HEK293 (cell line): ENCODE data around the gene COX7A2.

Source experiments
- ATF2 ChIP-seq: fragments of 450-650 bp; formaldehyde crosslinking; IDR thresholded peaks from 2 replicates; pipeline ENCODE4 v1.5.1; 2016; ENCODE audit warnings: missing biosample characterization, missing genetic modification characterization, low read depth
- CTCF ChIP-seq: fragments of 450-650 bp; formaldehyde crosslinking; IDR thresholded peaks from 2 replicates; pipeline ENCODE4 v1.5.1; 2016; ENCODE audit warnings: missing biosample characterization, missing genetic modification characterization
- KLF10 ChIP-seq: fragments of 450-650 bp; IDR thresholded peaks from 2 replicates; pipeline ENCODE4 v1.5.1; 2018; ENCODE audit warnings: missing biosample characterization, mild to moderate bottlenecking, missing genetic modification characterization
- KLF17 ChIP-seq: fragments of 450-650 bp; formaldehyde crosslinking; IDR thresholded peaks from 2 replicates; pipeline ENCODE4 v1.5.1; 2016; ENCODE audit warnings: missing biosample characterization, missing genetic modification characterization
- ZFHX2 ChIP-seq: fragments of 450-650 bp; formaldehyde crosslinking; conservative IDR thresholded peaks from 2 replicates; pipeline ENCODE4 v1.5.1; 2016; ENCODE audit warnings: missing biosample characterization, missing genetic modification characterization
- ZIC2 ChIP-seq: fragments of 450-650 bp; formaldehyde crosslinking; IDR thresholded peaks from 2 replicates; pipeline ENCODE4 v1.5.1; 2016; ENCODE audit warnings: missing biosample characterization, missing genetic modification characterization
- ZNF146 ChIP-seq: fragments of 450-650 bp; formaldehyde crosslinking; IDR thresholded peaks from 2 replicates; pipeline ENCODE4 v1.5.1; 2016; ENCODE audit warnings: missing biosample characterization, missing genetic modification characterization
- ZNF148 ChIP-seq: fragments of 450-650 bp; formaldehyde crosslinking; IDR thresholded peaks from 2 replicates; pipeline ENCODE4 v1.5.0; 2017; ENCODE audit warnings: missing biosample characterization, missing genetic modification characterization, borderline replicate concordance
- ZNF157 ChIP-seq: fragments of 450-650 bp; formaldehyde crosslinking; IDR thresholded peaks from 2 replicates; pipeline ENCODE4 v1.5.1; 2016; ENCODE audit warnings: missing biosample characterization, missing genetic modification characterization
- ZNF184 ChIP-seq: fragments of 450-650 bp; IDR thresholded peaks from 2 replicates; pipeline ENCODE4 v1.5.1; 2018; ENCODE audit warnings: missing biosample characterization, mild to moderate bottlenecking, missing genetic modification characterization
- ZNF2 ChIP-seq: fragments of 450-650 bp; formaldehyde crosslinking; IDR thresholded peaks from 2 replicates; pipeline ENCODE4 v1.5.1; 2016; ENCODE audit warnings: missing biosample characterization, missing genetic modification characterization
- ZNF214 ChIP-seq: fragments of 450-650 bp; formaldehyde crosslinking; IDR thresholded peaks from 2 replicates; pipeline ENCODE4 v1.5.1; 2017; ENCODE audit warnings: missing biosample characterization, mild to moderate bottlenecking, missing genetic modification characterization, borderline replicate concordance
- ZNF221 ChIP-seq: fragments of 450-650 bp; formaldehyde crosslinking; IDR thresholded peaks from 2 replicates; pipeline ENCODE4 v1.5.1; 2017; ENCODE audit warnings: missing biosample characterization, missing genetic modification characterization, borderline replicate concordance
- ZNF350 ChIP-seq: fragments of 450-650 bp; formaldehyde crosslinking; IDR thresholded peaks from 2 replicates; pipeline ENCODE4 v1.5.0; 2017; ENCODE audit warnings: missing biosample characterization, mild to moderate bottlenecking, missing genetic modification characterization
- ZNF362 ChIP-seq: fragments of 450-650 bp; formaldehyde crosslinking; IDR thresholded peaks from 2 replicates; pipeline ENCODE4 v1.5.1; 2016; ENCODE audit warnings: missing biosample characterization, missing genetic modification characterization
- ZNF580 ChIP-seq: fragments of 450-650 bp; formaldehyde crosslinking; IDR thresholded peaks from 2 replicates; pipeline ENCODE4 v1.5.1; 2016; ENCODE audit warnings: missing biosample characterization, missing genetic modification characterization
- ZNF585B ChIP-seq: fragments of 450-650 bp; formaldehyde crosslinking; IDR thresholded peaks from 2 replicates; pipeline ENCODE4 v1.5.1; 2016; ENCODE audit warnings: missing biosample characterization, missing genetic modification characterization
- ZNF624 ChIP-seq: fragments of 450-650 bp; formaldehyde crosslinking; IDR thresholded peaks from 2 replicates; pipeline ENCODE4 v1.5.1; 2017; ENCODE audit warnings: missing biosample characterization, missing genetic modification characterization
- ZNF701 ChIP-seq: fragments of 450-650 bp; formaldehyde crosslinking; IDR thresholded peaks from 2 replicates; pipeline ENCODE4 v1.5.1; 2016; ENCODE audit warnings: missing biosample characterization, missing genetic modification characterization
- TF ChIP-seq, protein P1 (sequence below): fragments of 450-650 bp; formaldehyde crosslinking; IDR thresholded peaks from 2 replicates; pipeline ENCODE4 v1.5.1; 2017; ENCODE audit warnings: missing biosample characterization, missing genetic modification characterization
- TF ChIP-seq, protein P2 (sequence below): fragments of 450-650 bp; formaldehyde crosslinking; IDR thresholded peaks from 2 replicates; pipeline ENCODE4 v1.5.1; 2016; ENCODE audit warnings: missing biosample characterization, missing genetic modification characterization
- TF ChIP-seq, protein P3 (sequence below): fragments of 450-650 bp; formaldehyde crosslinking; IDR thresholded peaks from 2 replicates; pipeline ENCODE4 v1.5.1; 2016; ENCODE audit warnings: missing biosample characterization, missing genetic modification characterization

Gene COX7A2

GRCh38 chr6:75204217-75204958 is 39.2 kb downstream of the COX7A2 start (continued):
- TF ChIP-seq ZNF580 (tag by site-specific recombination): no peak
- no peak for TF ChIP-seq ZNF221
- peak; percentile 63; the same call in 1 of the 2 replicates for TF ChIP-seq CTCF (tag by site-specific recombination)
- TF ChIP-seq, protein P1, sequence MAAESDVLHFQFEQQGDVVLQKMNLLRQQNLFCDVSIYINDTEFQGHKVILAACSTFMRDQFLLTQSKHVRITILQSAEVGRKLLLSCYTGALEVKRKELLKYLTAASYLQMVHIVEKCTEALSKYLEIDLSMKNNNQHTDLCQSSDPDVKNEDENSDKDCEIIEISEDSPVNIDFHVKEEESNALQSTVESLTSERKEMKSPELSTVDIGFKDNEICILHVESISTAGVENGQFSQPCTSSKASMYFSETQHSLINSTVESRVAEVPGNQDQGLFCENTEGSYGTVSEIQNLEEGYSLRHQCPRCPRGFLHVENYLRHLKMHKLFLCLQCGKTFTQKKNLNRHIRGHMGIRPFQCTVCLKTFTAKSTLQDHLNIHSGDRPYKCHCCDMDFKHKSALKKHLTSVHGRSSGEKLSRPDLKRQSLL (tag by site-specific recombination): no peak
- TF ChIP-seq ZNF350 (tag by site-specific recombination): no peak
- TF ChIP-seq, protein P2, sequence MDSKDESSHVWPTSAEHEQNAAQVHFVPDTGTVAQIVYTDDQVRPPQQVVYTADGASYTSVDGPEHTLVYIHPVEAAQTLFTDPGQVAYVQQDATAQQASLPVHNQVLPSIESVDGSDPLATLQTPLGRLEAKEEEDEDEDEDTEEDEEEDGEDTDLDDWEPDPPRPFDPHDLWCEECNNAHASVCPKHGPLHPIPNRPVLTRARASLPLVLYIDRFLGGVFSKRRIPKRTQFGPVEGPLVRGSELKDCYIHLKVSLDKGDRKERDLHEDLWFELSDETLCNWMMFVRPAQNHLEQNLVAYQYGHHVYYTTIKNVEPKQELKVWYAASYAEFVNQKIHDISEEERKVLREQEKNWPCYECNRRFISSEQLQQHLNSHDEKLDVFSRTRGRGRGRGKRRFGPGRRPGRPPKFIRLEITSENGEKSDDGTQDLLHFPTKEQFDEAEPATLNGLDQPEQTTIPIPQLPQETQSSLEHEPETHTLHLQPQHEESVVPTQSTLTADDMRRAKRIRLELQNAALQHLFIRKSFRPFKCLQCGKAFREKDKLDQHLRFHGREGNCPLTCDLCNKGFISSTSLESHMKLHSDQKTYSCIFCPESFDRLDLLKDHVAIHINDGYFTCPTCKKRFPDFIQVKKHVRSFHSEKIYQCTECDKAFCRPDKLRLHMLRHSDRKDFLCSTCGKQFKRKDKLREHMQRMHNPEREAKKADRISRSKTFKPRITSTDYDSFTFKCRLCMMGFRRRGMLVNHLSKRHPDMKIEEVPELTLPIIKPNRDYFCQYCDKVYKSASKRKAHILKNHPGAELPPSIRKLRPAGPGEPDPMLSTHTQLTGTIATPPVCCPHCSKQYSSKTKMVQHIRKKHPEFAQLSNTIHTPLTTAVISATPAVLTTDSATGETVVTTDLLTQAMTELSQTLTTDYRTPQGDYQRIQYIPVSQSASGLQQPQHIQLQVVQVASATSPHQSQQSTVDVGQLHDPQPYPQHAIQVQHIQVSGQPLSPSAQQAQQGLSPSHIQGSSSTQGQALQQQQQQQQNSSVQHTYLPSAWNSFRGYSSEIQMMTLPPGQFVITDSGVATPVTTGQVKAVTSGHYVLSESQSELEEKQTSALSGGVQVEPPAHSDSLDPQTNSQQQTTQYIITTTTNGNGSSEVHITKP (tag by site-specific recombination): peak; percentile 87
- TF ChIP-seq ZNF146 (tag by site-specific recombination): no peak
- peak; percentile 88 for TF ChIP-seq ZNF362
- no peak for TF ChIP-seq ZIC2
- no peak for TF ChIP-seq ATF2 (tag by site-specific recombination)
- no peak for TF ChIP-seq KLF17 (tag by site-specific recombination)
- 0 out of 2 replicates have a peak, but pooled peaks have one; percentile 39 for TF ChIP-seq ZNF2
- TF ChIP-seq ZNF157 (tag by site-specific recombination): no peak
- TF ChIP-seq KLF10 (tag by site-specific recombination): no peak
- no peak for TF ChIP-seq ZNF214 (tag by site-specific recombination)
- TF ChIP-seq ZNF148 (tag by site-specific recombination): no peak
- peak; percentile 95 for TF ChIP-seq ZFHX2
- no peak for TF ChIP-seq ZNF184 (tag by site-specific recombination)
- TF ChIP-seq ZNF585B (tag by site-specific recombination): no peak
- no peak for TF ChIP-seq ZNF701
- TF ChIP-seq, protein P3, sequence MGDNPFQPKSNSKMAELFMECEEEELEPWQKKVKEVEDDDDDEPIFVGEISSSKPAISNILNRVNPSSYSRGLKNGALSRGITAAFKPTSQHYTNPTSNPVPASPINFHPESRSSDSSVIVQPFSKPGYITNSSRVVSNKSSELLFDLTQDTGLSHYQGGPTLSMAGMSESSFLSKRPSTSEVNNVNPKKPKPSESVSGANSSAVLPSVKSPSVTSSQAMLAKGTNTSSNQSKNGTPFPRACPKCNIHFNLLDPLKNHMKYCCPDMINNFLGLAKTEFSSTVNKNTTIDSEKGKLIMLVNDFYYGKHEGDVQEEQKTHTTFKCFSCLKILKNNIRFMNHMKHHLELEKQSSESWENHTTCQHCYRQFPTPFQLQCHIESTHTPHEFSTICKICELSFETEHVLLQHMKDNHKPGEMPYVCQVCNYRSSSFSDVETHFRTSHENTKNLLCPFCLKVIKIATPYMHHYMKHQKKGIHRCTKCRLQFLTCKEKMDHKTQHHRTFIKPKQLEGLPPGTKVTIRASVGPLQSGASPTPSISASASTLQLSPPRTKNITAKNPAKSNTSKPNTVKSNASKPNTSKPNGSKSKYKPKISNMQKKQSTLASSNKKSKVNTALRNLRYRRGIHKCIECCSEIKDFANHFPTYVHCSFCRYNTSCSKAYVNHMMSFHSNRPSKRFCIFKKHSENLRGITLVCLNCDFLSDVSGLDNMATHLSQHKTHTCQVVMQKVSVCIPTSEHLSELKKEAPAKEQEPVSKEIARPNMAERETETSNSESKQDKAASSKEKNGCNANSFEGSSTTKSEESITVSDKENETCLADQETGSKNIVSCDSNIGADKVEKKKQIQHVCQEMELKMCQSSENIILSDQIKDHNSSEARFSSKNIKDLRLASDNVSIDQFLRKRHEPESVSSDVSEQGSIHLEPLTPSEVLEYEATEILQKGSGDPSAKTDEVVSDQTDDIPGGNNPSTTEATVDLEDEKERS: no peak
- TF ChIP-seq ZNF624: no peak
